K562 (cell line): ENCODE measurements around the gene PTH1R. TPM values are rescaled to one million over a fixed set of nuclear protein-coding genes. Genes with fewer than 3 reads are reported as not detected.

Experiments used
- ATF6 ChIP-seq: sonication (generic); formaldehyde crosslinking; IDR thresholded peaks from 2 replicates; pipeline ENCODE4 v1.4.0; 2020; ENCODE audit warnings: mild to moderate bottlenecking, missing genetic modification reagents
- CREB5 ChIP-seq: fragments of 250-450 bp; sonication (Bioruptor Pico); IDR thresholded peaks from 2 replicates; pipeline ENCODE4 v1.5.0; 2020; ENCODE audit warnings: mild to moderate bottlenecking
- EP300 ChIP-seq: IDR thresholded peaks from 2 replicates; pipeline ENCODE4 v1.6.1; 2012; ENCODE audit warnings: low read length, improper control_type of control experiment
- EZH2 ChIP-seq: IDR thresholded peaks from 2 replicates; pipeline ENCODE4 v1.6.1; 2012; ENCODE audit warnings: low read depth, mild to moderate bottlenecking, inconsistent platforms, low read length, borderline replicate concordance
- HINFP ChIP-seq: fragments of 450-650 bp; conservative IDR thresholded peaks from 2 replicates; pipeline ENCODE4 v1.6.1; 2016; ENCODE audit warnings: missing genetic modification characterization, low read depth, mild to moderate bottlenecking, control low read depth, missing compliant biosample characterization
- IRF9 ChIP-seq: fragments of 450-650 bp; IDR thresholded peaks from 2 replicates; pipeline ENCODE4 v1.6.1; 2016; ENCODE audit warnings: missing biosample characterization, missing genetic modification characterization
- MTA1 ChIP-seq: fragments of 450-650 bp; IDR thresholded peaks from 2 replicates; pipeline ENCODE4 v1.6.1; 2017; ENCODE audit warnings: borderline replicate concordance
- PCBP2 ChIP-seq: fragments of 200-400 bp; formaldehyde crosslinking; IDR thresholded peaks from 2 replicates; pipeline ENCODE4 v1.6.1; 2018; ENCODE audit warnings: low read length, low read depth, mild to moderate bottlenecking, moderate library complexity; ENCODE audit not compliant: poor library complexity, severe bottlenecking
- RBBP5 ChIP-seq: fragments of 200-600 bp; sonication (generic); IDR thresholded peaks from 2 replicates; pipeline ENCODE4 v1.6.1; 2012; ENCODE audit warnings: borderline replicate concordance, mild to moderate bottlenecking, low read length, control low read depth, inconsistent platforms; ENCODE audit not compliant: insufficient read depth, poor library complexity, severe bottlenecking
- RBM25 ChIP-seq: fragments of 200-400 bp; formaldehyde crosslinking; IDR thresholded peaks from 2 replicates; pipeline ENCODE4 v1.6.1; 2018; ENCODE audit warnings: low read length, low read depth, moderate library complexity; ENCODE audit not compliant: severe bottlenecking
- SPI1 ChIP-seq: IDR thresholded peaks from 2 replicates; pipeline ENCODE4 v1.6.1; 2011; ENCODE audit warnings: low read depth, low read length, control low read depth, borderline replicate concordance
- ZMIZ1 ChIP-seq, 2 experiments: fragments of 150-350 bp in 1 of 2; IDR thresholded peaks; 2 replicates each; pipeline ENCODE4 v1.6.1; 2012 to 2016; ENCODE audit warnings: low read depth in 2 of 2, low read length in 2 of 2, mild to moderate bottlenecking in 1 of 2, moderate library complexity in 1 of 2
- ZNF12 ChIP-seq: sonication (generic); formaldehyde crosslinking; IDR thresholded peaks from 2 replicates; pipeline ENCODE4 v1.4.0; 2020; ENCODE audit warnings: mild to moderate bottlenecking, missing genetic modification reagents
- ZNF263 ChIP-seq: sonication (generic); formaldehyde crosslinking; IDR thresholded peaks from 2 replicates; pipeline ENCODE4 v1.8.0; 2022; ENCODE audit warnings: mild to moderate bottlenecking, missing genetic modification reagents, borderline replicate concordance
- ZNF274 ChIP-seq: IDR thresholded peaks from 2 replicates; pipeline ENCODE4 v1.6.1; 2011; ENCODE audit warnings: low read depth, mild to moderate bottlenecking, low read length, moderate library complexity, borderline replicate concordance
- ZNF282 ChIP-seq: sonication (generic); formaldehyde crosslinking; IDR thresholded peaks from 2 replicates; pipeline ENCODE4 v1.8.1; 2023; ENCODE audit warnings: missing genetic modification reagents
- polyA plus RNA-seq, 8 experiments: library from polyadenylated mRNA; depleted of rRNA in 4 of 8; stranded (reverse) in 5 of 8; unstranded in 3 of 8; fragments of >200 nt; fragmentation: Nextera tagmentation in 2 of 8; fragmentation: Illumina TruSeq in 1 of 8; extraction: Ambion mirVana in 2 of 8; extraction: Trizol in 1 of 8; gene quantifications; 2 replicates each; pipeline versions ENCODE4 v1.2.1 to v1.2.3, GENCODE V29; 2011 to 2014; ENCODE audit warnings: inconsistent platforms in 1 of 8, missing spikeins in 1 of 8
- total RNA-seq, 7 experiments: library from RNA; depleted of rRNA in 6 of 7; stranded (reverse); fragments of >200 nt in 6 of 7; fragmentation: Illumina TruSeq in 2 of 7; extraction: Trizol in 2 of 7; gene quantifications; 2 replicates each; pipeline versions ENCODE4 v1.2.1 to v1.2.3, GENCODE V29; 2011 to 2021; ENCODE audit warnings: low replicate concordance in 1 of 7

The PTH1R gene
- total and polyA plus RNA-seq, 9 of the 15 experiments (the other 6 are each of a cell fraction or from before 2014, with no cell fraction given) = not detected

GRCh38 chr3:46889381-46890110 lies 12.0 kb downstream of the PTH1R start (continued):
- no peak for TF ChIP-seq IRF9 (tag)
- no peak for TF ChIP-seq ZNF274
- no peak for TF ChIP-seq MTA1
- no peak for TF ChIP-seq RBBP5
- 0 out of 2 replicates have a peak, but pooled peaks have one; percentile 9 for TF ChIP-seq SPI1
- no peak for TF ChIP-seq ATF6 (CRISPR knock-in tag)
- peak; percentile 65 for TF ChIP-seq ZNF263 (CRISPR knock-in tag)
- TF ChIP-seq PCBP2 = no peak
- no peak for TF ChIP-seq ZNF12 (CRISPR knock-in tag)
- TF ChIP-seq CREB5 (CRISPR knock-in tag) = no peak
- TF ChIP-seq ZMIZ1 (IDR thresholded peaks at IDR 0.05; ENCODE audit: low read depth in 2 of 2, low read length in 2 of 2) = no peak
- TF ChIP-seq EP300 = no peak
- TF ChIP-seq RBM25 = peak; percentile 88
- no peak for TF ChIP-seq ZNF282 (CRISPR knock-in tag)
- TF ChIP-seq EZH2 = no peak
- no peak for TF ChIP-seq HINFP (tag)
